HG03103 (cell line): Measurements from ENCODE around the gene ZNF280D.
"Not testable (repeated sequence)": the region's sequence is repeated elsewhere in the genome, so short reads cannot be mapped to it uniquely, and the experiment has no call there.

Experiments used
- ATAC-seq: cut with Tn5 transposase; IDR thresholded peaks from one replicate; pipeline ENCODE4 v1.9.1; 2021; ENCODE audit warnings: low read depth; ENCODE audit not compliant: unreplicated experiment

The ZNF280D gene

DNA sequence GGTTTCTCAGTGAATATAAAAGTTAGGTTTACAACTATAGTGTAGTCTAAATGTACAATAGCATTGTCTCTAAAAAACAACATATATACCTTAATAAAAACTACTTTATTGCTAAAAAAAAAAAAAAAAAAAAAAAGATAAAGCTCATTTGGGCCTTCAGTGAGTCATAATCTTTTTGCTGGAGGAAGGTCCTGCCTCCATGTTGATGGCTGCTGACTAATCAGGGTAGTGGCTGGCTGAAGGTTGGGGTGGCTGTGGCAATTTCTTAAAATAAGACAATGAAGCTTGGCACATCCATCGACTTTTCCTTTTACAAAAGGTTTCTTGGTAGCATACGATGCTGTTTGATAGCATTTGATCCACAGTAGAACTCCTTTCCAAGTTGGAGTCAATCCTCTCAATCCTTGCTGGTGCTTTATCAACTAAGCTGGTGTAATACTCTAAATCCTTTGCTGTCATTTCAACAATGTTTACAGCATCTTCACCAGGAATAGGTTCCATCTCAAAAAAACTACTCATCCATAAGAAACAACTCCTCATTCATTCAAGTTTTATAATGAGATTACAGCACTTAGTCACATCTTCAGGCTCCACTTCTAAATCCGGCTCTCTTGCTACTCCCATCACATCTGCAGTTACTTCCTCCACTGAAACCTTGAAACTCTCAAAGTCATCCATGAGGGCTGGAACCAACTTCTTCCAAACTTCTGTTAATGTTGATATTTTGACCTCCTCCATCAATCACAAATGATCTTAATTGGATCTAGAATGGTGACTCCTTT lies 13.3 kb downstream of the ZNF280D start:
- no peak for ATAC-seq

DNA sequence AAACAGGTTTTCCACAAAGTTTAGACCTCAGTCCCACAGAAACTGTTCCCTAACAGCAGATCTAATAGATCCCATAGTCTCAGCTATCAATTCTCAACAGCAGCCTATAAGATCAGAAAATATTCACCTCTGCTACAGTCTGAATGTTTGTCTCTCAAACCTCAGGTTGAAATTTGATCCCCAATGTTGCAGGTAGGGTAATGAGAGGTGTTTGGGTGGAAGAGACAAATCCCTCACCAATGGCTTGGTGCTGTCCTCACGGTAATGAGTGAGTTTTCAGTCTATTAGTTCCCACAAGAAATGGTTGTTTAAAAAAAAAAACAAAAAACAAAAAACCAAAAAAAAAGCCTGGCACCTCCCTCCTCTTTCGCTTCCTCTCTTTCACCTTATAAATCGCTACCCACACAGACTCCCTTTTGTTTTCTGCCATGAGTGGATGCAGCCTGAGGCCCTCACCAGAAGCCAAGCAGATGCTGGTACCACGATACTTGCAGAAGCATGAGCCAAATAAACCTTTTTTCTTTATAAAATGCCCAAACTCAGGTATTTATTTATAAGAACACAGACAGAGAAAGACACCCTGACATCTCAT lies 14.2 kb downstream of the ZNF280D start:
- no peak for ATAC-seq

DNA sequence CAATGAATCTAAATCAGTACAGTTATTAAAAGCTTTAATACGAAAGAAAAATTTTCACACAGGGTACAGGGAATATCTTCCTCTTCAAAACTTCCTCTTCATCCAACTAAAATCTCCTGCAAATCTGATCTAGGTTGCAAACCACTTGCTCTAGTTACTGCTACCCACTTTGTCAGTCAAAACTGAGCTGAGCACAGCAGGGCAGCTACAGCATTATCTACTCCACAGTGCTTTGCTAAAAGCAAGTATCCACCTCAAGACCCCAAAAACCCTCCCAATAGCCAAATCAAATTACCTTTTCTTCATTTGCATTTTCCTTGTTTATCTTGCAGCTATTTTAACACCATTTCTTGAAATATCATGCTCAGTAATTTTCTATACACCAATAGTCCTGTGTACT lies 14.7 kb downstream of the ZNF280D start:
- ATAC-seq = no peak

DNA sequence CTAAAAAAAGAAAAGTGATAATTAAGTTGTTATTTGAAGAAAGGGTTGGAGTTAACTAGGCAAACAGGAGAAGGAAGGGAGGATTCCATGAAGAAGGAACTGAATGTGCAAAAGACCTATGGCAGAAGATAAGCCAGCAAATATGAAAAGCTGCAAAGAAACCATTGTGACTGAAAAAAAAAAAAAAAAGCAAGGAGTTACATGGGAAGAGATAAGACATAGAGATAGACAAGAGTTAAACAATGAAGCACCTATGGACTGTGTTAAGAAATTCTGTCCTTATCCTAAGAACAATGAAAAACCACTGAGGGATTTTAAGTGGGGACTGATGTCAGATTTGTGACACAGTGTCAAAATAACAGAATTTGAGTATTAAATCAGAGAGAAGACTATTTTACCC lies 17.0 kb downstream of the ZNF280D start:
- ATAC-seq = no peak

DNA sequence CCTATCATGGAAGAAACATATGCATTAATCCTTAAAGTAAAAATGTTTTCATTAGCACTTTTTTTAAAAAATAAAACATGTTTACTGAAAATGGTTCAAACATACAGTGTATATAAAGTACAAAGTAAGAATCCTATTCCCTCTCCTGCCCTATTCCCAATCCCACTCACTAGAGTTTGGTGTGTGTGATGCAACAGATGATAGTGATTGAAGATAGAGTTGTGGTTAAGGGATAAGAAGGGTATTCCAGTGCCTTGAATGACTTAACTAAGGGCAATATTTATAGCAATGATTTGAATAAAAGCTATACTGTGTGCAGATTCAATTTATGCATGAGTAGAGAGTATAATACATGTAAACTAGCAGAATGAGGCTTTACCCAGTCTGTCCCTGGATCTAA lies 18.1 kb downstream of the ZNF280D start:
- no peak for ATAC-seq

DNA sequence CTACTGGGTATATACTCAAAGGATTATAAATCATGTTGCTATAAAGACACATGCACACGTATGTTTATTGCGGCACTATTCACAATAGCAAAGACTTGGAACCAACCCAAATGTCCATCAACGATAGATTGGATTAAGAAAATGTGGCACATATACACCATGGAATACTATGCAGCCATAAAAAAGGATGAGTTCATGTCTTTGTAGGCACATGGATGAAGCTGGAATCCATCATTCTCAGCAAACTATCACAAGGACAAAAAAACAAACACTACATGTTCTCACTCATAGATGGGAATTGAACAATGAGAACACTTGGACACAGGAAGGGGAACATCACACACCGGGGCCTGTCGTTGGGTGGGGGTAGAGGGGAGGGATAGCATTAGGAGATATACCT lies 23.8 kb downstream of the ZNF280D start:
- not testable (repeated sequence) for ATAC-seq

DNA sequence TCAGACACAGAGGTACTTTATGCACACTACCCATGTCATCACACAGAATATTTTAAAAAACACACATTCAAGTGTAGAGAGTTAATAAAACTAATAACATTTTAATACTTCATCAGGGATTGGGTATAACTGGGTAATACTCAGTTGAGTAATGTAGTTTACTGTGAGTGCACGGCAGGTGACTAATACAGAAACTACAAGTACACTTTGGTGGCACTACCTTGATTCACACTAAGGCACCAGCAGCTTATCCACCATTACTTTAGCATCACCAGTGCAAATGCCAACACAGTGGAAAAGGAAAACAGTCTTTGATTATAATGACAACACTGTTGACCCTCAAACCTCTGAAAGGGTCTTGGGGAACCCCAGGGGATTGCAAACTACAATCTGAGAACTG lies 33.6 kb downstream of the ZNF280D start:
- ATAC-seq = peak; percentile 61

DNA sequence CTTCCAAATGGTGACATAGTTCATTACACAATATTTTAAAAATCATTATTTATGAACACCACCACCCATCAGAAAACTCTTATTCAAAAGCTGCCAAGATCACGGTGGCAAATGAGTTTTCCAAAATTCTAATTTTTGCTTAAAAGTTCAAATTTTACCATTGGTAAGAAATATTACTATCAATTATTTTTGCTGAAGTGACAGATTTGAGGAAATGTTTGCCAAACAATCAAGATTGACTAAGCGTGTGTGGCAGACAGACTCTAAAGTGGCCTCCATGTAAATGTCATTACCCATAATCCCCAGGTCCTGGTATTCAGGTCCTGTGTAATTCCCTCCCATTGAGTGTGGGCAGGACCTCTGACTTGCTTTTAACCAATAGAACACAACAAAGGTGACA lies 35.0 kb downstream of the ZNF280D start:
- ATAC-seq = no peak

DNA sequence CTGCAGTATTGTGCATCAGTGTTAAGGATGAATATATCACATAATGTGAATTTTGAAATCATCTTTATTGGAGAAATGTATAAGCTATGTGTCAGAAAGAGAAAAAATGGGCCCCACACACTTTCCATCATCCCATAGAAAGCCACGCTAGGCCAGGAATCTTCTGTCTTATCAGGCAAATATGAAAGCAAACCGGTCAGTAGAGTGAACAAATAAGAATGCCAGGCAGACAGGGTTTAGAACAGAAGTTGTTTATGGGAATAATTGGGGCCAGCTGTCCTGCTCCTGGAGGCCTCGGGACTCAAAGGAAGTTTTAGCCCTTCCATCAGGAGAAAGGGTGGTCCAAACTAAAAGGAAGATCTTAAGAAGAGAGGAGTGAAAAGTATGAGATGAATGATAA lies 39.5 kb downstream of the ZNF280D start:
- ATAC-seq = no peak

DNA sequence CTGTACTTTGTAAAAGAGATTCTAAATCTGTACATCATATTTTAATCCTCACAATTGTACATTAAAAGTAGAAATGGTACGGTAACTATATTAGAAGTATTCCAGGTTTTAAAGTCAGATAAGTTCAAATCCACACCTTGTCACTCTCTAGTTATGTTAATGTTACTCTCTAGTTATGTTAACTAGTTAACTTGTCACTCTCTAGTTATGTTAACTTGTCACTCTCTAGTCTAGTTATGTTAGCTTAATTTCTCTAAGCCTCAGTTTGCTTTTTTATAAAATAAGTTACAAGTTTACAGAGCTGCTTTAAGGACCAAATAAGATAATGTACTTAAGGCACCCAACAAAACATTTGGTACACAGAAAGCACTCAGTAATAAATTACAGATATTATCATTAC lies 42.6 kb downstream of the ZNF280D start:
- no peak for ATAC-seq

DNA sequence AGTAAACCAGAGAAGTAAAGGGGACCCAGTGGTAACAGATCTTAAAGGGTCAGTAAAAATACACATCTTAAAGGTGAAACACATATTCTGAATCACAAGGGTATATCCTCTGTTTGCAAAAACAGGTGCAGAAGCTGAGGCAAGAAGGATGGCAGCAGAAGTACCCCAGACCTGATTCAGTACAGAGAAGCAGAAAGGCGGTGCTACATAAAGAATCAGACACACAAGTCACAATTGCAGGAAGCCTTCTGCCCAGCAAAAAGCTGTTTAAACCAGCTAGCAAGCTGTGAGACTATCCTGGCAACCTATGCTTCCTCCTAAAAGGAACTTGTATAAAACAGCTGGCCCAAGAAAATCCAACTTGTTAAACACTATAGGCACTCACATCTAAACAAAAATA lies 49.4 kb downstream of the ZNF280D start:
- no peak for ATAC-seq

DNA sequence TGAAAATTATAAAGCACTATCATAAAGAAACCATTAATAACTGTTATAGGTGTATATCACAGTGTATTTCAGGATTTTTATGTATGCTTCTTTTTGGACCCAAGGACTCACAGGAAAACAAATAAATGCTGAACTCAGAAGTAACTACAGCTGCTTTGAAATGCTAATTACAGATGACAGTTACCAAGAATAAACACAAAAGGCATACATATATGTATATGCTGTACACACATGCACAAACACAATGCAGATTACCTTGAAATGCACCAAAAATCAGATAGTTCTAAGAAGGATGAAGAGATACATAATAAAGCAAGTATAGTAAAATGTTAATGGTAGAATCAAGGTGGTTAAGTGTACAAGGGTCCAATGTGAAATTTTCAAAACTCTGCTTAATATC lies 52.2 kb downstream of the ZNF280D start:
- ATAC-seq = no peak

DNA sequence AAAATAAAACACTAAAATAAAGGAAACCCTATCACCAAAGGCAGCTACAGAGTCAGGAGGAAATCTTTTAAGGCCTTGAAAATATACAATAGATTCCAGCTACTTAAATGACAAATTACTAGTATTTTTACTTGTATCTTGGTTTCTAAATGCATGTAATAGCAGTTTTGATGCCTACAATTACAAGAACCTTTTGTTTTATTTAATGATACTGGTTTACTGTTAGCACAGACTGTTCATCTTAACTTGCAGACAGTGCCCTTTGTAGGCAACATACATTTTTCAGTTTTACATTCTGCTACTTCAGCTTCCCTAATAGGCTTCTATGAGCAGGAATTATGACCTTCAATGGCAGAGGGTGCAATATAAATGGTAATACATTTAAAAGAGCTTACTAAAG lies 54.1 kb downstream of the ZNF280D start:
- ATAC-seq = no peak

DNA sequence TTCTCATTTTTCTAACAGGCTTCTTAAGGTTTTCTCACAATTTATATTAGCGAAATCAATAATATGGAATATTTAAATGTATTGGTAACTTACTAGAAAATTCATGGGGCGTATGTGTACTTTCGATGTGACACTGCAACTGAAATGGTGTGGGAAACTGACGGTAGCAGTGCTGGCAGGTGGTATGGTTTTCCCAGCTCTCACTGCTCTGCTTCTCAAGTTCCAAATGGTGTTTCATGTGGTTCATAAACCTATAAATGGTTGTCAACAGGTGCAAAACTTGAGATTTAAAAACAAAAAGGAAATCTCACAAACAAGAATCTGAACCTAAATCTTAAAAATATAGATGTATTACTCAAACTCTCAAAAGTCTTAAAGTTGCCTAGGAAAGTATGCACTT lies 54.7 kb downstream of the ZNF280D start:
- no peak for ATAC-seq

DNA sequence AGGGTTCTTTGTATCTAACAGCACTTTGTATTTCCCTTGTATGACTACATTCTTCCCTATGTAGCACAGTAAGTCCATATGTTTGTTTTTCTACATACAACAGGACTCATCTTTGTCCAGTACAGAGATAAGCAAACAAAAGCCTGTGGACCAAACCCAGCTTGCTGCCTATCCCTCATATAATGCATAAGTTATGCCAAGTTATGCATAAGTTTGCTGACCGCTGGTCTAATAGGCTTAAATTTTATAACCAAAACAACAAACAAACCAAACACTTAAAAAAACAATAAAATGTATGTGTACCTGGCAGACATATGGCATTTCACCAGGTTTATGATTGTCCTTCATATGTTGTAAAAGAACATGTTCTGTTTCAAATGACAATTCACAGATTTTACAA lies 56.0 kb downstream of the ZNF280D start:
- ATAC-seq = no peak

DNA sequence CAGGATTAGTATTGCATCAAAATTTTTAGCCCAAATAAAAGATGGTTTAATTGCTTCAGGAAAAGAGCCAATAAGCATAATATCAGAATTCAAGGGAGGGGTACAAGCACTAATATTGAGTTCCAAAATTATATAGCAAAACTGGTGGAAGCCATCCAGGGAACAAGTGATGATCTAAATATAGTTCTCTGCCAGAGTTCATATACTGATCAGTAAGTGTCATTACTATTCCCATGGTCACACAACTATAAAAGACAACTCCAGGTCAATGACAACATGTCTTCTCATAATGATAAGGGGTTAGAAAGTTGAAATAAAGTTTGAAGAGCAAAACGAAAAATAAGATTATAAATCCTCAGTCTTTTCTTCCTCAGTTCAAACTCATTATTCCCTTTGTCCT lies 57.4 kb downstream of the ZNF280D start:
- no peak for ATAC-seq

DNA sequence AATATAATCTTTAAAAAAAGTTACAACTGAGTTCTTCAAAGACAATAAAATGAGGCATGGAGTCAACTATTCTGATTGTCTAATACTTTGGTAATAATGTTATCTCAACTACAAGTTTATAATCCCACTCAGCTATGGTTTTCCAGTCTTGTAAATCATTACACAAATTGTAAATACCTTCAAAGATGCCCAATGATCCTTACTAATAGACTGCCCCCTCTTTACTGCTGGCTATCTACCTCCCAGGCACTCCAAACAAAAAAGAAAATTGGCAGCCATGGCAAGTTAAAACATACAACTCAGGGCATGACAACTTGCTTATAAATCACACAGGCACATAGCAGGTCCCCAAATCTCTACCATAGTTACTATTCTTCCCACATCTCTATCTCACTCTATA lies 58.5 kb downstream of the ZNF280D start:
- no peak for ATAC-seq

DNA sequence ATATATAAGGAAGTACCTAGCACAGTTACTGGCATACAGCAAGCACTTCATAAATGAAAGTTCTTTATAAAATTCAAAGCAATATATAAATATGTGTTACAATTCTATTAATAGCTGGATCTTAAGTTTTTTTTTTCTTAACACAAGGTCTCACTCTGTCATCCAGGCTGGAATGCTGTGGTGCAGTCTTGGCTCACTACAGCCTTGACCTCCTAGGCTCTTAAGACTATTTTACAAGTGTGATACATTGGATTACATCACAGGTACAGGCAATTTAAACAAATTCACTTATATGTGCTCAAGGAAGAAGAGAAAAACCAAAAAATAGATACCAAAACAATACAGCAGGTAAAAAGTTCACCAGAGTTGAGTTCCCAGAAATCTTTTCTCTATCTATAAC lies 60.6 kb downstream of the ZNF280D start:
- no peak for ATAC-seq

DNA sequence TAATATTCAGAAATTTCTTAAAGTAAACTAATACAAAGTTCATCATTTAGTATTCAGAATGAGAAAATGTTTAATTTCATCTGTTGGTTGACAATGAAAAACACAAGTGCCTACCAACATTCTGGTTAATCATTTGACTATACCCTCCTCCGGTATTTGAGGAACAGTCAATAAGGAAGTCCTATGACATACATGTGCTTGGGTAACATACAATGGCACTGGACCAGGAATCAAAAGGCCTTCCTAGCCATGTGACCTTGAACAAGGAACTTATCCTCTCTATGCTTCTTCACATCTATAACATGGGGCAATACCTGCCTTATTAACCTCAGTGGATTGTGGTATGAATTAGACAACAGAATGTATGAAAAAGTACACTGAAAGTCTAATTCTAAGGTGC lies 65.8 kb downstream of the ZNF280D start:
- ATAC-seq = no peak

DNA sequence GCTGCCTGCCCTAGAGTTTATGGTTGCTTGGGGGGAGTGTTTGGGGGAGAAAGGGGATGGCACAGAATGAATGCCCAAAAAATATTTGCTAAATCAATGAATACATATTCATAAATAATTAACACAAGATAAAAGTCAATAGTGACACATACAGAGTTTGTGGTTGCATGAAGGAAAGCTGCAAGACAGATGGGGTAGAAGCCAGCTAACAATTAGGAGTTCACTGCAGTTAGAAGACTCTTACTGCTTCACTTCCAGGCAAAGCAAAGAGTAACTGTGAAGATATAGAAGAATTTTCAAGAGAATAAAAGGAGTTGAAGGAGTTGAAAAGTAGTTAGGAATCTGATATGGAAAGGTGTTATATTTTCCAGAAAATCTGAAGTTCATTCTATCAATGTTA lies 72.4 kb downstream of the ZNF280D start:
- no peak for ATAC-seq

DNA sequence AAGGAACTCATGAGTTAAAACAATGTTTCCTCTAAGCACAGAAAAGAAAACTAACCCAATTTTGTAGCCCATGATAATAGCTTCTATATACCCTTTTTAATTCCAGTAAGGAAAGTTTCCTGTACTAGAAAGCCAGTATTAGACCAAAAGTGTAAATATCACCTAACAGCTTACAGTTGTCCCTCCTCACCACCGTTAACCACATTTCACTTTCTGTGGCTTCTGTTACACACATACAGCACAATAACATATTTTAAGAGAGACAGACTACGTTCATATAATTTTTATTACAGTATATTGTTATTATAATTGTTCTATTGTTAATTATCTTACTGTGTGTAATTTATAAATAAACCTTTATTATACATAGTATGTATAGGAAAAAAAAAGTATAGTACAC lies 74.1 kb downstream of the ZNF280D start:
- ATAC-seq = no peak

DNA sequence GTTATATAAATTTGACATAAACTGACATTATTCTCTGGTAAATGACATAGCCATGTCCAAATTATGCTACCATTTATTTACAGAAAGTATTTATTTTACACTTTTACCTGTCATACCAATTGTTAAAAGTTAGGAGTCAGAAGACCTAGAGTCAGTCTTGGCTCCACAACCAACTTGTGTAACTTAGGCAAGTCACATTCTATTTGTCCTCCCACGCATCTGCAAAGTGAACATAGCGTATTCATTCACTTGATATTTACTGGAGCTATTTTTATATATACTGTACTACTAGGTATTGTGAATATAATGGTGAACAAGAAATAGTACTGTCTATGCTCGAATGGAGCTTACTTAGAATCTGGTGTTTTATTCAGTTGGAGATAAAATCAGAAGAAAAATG lies 78.7 kb downstream of the ZNF280D start:
- ATAC-seq = no peak

DNA sequence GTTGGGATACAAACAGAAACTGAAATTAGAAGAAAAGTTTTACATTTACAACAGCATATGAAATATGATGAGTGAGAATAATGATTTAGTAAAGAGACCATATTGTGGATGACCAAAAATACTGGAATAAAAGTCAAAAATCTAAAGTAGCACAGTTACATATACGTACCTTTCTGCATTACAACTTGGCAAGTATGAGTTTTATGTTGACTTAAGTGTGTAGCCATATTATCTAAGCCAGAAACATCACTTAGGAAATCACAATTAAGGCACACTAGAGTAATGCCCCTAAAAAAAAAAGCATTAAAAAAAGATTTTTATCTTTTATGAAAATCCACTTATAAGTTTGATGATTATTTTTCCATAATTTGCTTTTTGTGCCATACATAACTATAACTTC lies 79.1 kb downstream of the ZNF280D start:
- ATAC-seq = no peak
